Measurements from ENCODE around the gene GTPBP10.

DNA sequence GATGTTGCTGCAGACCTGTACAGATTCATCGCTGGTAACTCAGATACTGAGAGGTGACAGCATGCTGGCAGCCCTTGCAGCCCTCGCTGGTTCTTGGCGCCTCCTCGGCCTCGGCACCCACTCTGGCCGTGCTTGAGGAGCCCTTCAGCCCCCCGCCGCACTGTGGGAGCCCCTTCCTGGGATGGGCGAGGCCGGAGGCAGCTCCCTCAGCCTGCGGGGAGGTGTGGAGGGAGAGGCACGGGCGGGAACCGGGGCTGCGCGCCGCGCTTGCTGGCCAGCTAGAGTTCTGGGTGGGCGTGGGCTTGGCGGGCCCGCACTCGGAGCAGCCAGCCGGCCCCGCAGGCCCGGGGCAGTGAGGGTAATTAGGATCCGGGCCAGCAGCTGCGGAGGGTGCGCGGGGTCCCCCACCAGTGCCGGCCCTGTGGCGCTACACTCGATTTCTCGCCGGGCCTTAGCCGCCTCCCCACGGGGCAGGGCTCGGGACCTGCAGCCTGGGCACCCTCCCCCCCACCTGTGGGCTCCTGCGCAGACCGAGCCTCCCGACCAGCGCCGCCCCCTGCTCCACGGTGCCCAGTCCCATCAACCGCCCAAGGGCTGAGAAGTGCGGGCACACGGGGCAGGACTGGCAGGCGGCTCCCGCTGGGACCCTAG, 12.2 kb upstream of the GTPBP10 start:
- TF ChIP-seq E2F4 (CRISPR knock-in tag; IDR thresholded peaks at IDR 0.05; ENCODE audit: borderline replicate concordance, low read depth) (no peak), USF2 (CRISPR knock-in tag; IDR thresholded peaks at IDR 0.05) (no peak), ETV6 (CRISPR knock-in tag; IDR thresholded peaks at IDR 0.05) (no peak), SMAD4 (CRISPR knock-in tag; IDR thresholded peaks at IDR 0.05) (no peak), ZNF532 (CRISPR knock-in tag; IDR thresholded peaks at IDR 0.05; ENCODE audit: borderline replicate concordance) (no peak), FOXJ3 (CRISPR knock-in tag; IDR thresholded peaks at IDR 0.05; ENCODE audit: borderline replicate concordance) (no peak)
- TF ChIP-seq, protein P1, sequence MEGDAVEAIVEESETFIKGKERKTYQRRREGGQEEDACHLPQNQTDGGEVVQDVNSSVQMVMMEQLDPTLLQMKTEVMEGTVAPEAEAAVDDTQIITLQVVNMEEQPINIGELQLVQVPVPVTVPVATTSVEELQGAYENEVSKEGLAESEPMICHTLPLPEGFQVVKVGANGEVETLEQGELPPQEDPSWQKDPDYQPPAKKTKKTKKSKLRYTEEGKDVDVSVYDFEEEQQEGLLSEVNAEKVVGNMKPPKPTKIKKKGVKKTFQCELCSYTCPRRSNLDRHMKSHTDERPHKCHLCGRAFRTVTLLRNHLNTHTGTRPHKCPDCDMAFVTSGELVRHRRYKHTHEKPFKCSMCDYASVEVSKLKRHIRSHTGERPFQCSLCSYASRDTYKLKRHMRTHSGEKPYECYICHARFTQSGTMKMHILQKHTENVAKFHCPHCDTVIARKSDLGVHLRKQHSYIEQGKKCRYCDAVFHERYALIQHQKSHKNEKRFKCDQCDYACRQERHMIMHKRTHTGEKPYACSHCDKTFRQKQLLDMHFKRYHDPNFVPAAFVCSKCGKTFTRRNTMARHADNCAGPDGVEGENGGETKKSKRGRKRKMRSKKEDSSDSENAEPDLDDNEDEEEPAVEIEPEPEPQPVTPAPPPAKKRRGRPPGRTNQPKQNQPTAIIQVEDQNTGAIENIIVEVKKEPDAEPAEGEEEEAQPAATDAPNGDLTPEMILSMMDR (IDR thresholded peaks at IDR 0.05), result no peak
- TF ChIP-seq, protein P2, sequence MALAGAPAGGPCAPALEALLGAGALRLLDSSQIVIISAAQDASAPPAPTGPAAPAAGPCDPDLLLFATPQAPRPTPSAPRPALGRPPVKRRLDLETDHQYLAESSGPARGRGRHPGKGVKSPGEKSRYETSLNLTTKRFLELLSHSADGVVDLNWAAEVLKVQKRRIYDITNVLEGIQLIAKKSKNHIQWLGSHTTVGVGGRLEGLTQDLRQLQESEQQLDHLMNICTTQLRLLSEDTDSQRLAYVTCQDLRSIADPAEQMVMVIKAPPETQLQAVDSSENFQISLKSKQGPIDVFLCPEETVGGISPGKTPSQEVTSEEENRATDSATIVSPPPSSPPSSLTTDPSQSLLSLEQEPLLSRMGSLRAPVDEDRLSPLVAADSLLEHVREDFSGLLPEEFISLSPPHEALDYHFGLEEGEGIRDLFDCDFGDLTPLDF (CRISPR knock-in tag; IDR thresholded peaks at IDR 0.05), result no peak
- TF ChIP-seq, protein P3, sequence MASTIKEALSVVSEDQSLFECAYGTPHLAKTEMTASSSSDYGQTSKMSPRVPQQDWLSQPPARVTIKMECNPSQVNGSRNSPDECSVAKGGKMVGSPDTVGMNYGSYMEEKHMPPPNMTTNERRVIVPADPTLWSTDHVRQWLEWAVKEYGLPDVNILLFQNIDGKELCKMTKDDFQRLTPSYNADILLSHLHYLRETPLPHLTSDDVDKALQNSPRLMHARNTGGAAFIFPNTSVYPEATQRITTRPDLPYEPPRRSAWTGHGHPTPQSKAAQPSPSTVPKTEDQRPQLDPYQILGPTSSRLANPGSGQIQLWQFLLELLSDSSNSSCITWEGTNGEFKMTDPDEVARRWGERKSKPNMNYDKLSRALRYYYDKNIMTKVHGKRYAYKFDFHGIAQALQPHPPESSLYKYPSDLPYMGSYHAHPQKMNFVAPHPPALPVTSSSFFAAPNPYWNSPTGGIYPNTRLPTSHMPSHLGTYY (CRISPR knock-in tag; IDR thresholded peaks at IDR 0.05), result no peak
- TF ChIP-seq, protein P4, sequence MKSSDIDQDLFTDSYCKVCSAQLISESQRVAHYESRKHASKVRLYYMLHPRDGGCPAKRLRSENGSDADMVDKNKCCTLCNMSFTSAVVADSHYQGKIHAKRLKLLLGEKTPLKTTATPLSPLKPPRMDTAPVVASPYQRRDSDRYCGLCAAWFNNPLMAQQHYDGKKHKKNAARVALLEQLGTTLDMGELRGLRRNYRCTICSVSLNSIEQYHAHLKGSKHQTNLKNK (CRISPR knock-in tag; IDR thresholded peaks at IDR 0.05), result no peak
